SK-N-MC (cell line): ENCODE data around the gene PET100.

Source experiments
- EZH2 ChIP-seq: fragments of 200-600 bp; sonication (generic); IDR thresholded peaks from one replicate; pipeline ENCODE4 v1.6.1; 2017; ENCODE audit warnings: antibody characterized with exemption
- FOXP2 ChIP-seq: optimal IDR thresholded peaks from 2 replicates; pipeline ENCODE3; 2011; ENCODE audit warnings: mild to moderate bottlenecking, moderate library complexity; ENCODE audit not compliant: insufficient read depth; ENCODE audit errors: extremely low read length, control extremely low read depth
- POLR2AphosphoS5 ChIP-seq: IDR thresholded peaks from 2 replicates; pipeline ENCODE4 v1.6.1; 2012; ENCODE audit warnings: mild to moderate bottlenecking, low read depth, low read length, borderline replicate concordance

- TF ChIP-seq EZH2 = no peak
- TF ChIP-seq POLR2AphosphoS5 = no peak
- TF ChIP-seq FOXP2 = no peak
Measured at GRCh38 chr19:7635670-7636069, 6.1 kb downstream of the PET100 start.
